ENCODE results near the gene HOXB3.

- TF ChIP-seq POU6F1 (CRISPR knock-in tag; IDR thresholded peaks at IDR 0.05; ENCODE audit: borderline replicate concordance, low read depth) (no peak), TSHZ2 (CRISPR knock-in tag; IDR thresholded peaks at IDR 0.05) (no peak), GLIS3 (CRISPR knock-in tag; IDR thresholded peaks at IDR 0.05) (no peak), CREB5 (CRISPR knock-in tag; IDR thresholded peaks at IDR 0.05; ENCODE audit: low read depth) (no peak), ZFP30 (CRISPR knock-in tag; IDR thresholded peaks at IDR 0.05) (no peak), RARB (CRISPR knock-in tag; IDR thresholded peaks at IDR 0.05) (no peak)
Measured at GRCh38 chr17:48639136-48639535, 49.1 kb upstream of the HOXB3 start.

Data from SK-N-SH treated with all-trans-retinoic acid at 6 μM for 48 hours (cell line).